ENCODE data around the gene NSFL1C.

DNA sequence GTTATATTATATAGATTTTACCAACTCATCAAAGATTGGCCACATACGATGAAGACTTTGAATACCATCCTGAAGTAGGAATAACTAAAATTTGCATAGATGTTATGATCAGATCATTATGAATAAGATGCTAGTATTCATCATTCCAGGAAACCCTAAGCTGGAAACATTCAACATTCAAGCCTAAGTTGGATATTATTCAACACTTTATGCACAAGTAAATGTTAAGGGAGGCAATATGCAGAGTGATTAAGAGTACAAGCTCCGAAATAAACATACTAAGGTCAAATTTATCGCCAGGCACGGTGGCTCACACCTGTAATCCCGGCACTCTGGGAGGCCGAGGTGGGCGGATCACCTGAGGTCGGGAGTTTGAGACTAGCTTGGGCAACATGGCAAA lies 30.4 kb downstream of the NSFL1C start:
- TF ChIP-seq EP300 (IDR thresholded peaks at IDR 0.05) (no peak), POLR2AphosphoS5 (IDR thresholded peaks at IDR 0.05) (no peak), POLR2A (IDR thresholded peaks at IDR 0.05) (no peak)
- TF ChIP-seq, protein P1, sequence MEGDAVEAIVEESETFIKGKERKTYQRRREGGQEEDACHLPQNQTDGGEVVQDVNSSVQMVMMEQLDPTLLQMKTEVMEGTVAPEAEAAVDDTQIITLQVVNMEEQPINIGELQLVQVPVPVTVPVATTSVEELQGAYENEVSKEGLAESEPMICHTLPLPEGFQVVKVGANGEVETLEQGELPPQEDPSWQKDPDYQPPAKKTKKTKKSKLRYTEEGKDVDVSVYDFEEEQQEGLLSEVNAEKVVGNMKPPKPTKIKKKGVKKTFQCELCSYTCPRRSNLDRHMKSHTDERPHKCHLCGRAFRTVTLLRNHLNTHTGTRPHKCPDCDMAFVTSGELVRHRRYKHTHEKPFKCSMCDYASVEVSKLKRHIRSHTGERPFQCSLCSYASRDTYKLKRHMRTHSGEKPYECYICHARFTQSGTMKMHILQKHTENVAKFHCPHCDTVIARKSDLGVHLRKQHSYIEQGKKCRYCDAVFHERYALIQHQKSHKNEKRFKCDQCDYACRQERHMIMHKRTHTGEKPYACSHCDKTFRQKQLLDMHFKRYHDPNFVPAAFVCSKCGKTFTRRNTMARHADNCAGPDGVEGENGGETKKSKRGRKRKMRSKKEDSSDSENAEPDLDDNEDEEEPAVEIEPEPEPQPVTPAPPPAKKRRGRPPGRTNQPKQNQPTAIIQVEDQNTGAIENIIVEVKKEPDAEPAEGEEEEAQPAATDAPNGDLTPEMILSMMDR (IDR thresholded peaks at IDR 0.05), result no peak

Measured in upper lobe of left lung (tissue), 4 donors.